ENCODE measurements around the gene DBP.
"Not testable (repeated sequence)": the region's sequence is repeated elsewhere in the genome, so short reads cannot be mapped to it uniquely, and the experiment has no call there.

DBP gene

DNA sequence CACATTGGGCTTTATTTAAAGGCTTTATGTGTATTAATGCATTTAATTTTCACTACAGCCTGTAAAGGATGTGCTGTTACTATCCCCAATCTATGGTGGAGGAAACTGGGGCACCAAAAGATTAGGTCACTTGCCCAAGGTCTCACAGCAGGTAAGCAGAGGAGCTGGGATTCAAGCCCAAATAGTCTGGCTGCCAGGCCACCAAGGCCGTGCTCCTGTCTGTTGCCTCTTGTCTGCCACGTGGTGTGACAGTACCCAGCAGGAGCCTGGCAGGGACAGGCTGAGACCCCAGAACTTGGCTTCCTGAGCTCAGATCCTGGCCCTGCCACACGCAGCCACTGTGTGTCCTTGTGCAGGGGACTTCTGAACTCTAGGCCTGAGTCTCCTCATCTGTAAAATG lies 31.2 kb upstream of the DBP start:
- in situ Hi-C loops (cut with MboI; ENCODE audit: low sequenced_read_pairs), result no loop called here

DNA sequence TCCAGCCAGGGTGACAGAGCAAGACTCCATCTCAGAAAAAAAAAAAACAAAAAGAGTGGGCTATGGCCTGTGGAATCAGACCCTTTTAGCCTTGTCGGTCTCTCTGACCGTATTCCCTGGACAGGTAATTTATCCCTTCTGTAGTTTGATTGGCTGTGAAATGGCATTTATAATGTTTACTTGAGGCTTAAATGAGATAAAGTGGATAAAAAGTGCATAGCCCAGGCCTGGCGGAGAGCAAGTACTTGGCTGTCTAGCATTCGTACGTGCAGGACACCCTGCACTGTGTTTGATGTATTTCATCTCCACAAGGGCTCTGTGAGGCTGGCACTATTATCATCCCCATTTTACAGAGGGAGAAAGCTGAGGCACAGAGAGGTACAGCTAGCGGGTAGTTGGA lies 28.6 kb upstream of the DBP start:
- in situ Hi-C loops (cut with MboI; ENCODE audit: low sequenced_read_pairs), result no loop called here

DNA sequence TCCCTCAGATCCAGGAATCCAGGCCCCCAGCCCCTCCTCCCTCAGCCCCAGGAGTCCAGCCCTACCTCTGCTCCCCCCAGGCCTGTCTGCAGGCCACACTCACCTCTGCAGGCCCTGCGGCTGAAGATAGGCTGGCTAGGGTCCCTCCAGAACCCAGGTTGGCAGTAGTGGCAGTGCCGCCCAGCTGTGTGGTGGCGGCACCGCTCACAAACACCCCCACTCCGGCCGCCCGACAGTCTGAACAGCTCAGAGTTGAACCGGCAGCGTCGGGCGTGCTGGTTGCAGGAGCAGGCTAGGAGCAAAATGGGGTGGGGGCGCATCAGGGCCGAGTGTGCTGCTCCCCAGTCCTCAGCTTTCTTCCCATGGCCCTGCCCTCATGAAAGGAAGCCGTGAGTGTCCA lies 27.3 kb upstream of the DBP start:
- in situ Hi-C loops (cut with MboI; ENCODE audit: low sequenced_read_pairs), result no loop called here

DNA sequence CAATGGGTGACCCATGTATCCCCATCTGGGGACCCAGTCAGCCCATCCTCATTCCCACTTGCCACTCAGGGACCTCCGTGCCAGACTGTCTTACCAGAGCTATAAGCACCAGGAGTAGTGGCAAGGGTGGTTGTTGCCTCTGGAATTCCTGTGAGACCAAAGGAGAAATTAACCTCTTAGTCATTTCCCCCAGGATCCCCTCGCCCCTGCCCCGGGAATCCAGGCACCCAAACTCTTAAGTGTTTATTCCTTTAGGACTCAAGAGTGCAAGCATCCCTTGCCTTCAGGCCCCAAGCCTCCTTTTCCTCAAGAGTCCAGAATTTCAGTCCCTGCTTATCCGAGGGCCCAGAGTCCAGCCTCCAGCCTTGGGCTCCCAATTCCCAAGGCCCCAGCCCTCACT lies 26.5 kb upstream of the DBP start:
- in situ Hi-C loops (cut with MboI; ENCODE audit: low sequenced_read_pairs), result no loop called here

DNA sequence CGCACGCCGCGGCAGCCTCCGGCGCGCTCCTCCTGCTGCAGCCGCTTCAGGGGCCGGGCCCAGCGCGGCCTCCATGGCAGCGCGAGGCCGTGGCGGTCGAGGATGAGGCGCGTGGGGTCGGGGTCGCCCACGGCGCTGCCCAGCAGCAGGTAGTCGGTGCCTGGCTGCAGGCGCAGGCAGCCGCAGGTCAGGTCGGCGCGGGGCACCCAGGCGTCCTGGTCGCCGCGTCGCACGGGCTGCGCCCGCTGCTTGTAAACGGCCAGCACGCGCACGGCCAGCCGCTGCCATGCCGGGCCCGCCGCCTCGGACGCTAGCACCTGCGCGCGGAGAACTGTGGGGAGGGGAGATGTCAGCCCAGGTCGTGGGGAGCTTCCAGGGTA lies 24.5 kb upstream of the DBP start:
- in situ Hi-C loops (cut with MboI; ENCODE audit: low sequenced_read_pairs), result no loop called here

DNA sequence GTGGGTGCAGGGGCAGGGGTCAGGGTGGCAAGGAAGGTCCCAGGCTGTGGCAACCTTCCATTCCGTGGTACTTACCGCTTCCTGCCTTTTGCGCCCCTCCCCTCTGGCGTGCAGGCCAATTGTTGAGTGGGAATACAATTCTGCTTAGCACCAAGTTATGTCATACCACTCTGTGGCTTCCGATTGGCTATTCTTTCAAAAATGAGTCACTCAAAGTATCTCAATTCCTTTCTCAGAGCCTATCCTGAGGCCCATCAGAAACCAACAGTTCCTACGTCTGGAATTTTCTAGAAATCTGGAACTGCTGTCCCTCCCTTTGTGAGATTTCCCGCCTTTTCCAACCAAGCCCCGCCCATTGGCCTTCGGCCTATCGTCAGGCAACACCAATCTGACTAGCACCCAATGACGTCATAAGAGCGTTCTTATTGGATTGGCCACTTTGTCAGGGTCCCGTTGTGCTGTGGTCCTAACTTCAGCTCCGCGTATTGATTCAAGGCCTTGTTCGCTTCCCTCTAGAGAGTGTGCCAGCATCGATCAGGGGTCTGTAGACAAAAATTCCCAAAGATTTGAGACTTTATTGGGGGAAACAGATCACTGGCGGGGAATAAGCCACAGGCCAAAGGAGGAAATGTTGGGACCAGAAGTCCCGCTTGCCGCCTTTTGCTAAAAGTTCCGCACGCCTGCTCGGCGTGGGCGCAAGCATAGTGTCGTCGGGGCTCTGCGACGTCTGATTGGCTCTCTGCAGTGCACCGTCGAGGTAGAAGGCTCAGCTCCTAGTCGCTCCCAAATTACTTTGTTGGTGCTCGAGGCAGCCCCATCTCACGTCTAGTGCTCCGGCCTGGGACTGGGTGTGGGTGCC lies 23.9 kb upstream of the DBP start:
- in situ Hi-C loops (cut with MboI; ENCODE audit: low sequenced_read_pairs), result no loop called here

DNA sequence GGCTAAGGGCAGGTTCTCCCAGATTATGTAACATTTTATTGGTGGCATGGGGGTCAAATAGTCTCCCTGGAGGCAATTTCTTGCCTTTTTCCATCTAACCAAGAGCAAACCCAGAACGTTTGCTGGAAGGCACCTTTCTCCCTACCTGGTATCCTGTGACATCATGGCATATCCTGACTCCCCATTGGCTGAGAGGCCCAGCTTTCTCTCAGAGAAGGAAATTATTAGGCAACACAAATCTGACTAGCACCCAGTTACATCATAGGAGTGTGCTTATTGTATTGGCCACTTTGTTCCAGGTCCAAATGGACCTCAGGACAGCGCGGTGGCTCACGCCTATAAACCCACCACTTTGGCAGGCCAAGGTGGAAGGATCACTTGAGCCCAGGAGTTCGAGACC lies 22.6 kb upstream of the DBP start:
- in situ Hi-C loops (cut with MboI; ENCODE audit: low sequenced_read_pairs), result no loop called here

DNA sequence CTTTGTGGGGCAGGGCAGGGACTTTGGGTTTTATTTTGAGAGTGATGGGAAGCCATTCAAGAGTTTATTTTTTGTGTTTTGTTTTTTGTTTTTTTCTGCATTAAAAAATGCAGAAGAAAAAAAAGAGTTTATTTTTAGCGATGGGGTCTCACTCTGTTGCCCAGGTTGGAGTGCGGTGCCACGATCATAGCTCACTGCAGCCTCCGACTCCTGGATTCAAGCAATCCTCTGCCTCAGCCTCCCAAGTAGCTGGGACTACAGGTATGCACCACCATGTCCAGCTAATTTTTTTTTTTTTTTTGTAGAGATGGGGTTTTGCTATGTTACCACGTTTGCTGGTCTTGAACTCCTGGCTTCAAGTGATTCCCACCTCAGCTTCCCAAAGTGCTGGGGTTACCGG lies 21.3 kb upstream of the DBP start:
- in situ Hi-C loops (cut with MboI; ENCODE audit: low sequenced_read_pairs), result no loop called here

DNA sequence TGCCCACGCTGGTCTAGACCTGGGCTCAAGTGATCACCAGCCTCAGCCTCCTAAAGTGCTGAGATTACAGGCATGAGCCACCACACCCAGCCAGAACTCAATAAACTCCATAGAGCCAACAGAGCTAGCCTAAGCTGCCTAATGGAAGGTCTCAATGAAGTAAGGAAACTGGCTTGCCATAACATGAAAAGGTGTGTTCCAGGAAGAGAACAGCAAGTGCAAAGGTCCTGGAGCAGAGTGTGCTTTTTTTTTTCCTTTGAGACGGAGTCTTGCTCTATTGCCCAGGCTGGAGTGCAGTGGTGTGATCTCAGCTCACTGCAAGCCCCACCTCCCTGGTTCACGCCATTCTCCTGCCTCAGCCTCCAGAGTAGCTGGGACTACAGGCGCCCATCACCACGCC lies 20.6 kb upstream of the DBP start:
- in situ Hi-C loops (cut with MboI; ENCODE audit: low sequenced_read_pairs), result not testable (repeated sequence)

DNA sequence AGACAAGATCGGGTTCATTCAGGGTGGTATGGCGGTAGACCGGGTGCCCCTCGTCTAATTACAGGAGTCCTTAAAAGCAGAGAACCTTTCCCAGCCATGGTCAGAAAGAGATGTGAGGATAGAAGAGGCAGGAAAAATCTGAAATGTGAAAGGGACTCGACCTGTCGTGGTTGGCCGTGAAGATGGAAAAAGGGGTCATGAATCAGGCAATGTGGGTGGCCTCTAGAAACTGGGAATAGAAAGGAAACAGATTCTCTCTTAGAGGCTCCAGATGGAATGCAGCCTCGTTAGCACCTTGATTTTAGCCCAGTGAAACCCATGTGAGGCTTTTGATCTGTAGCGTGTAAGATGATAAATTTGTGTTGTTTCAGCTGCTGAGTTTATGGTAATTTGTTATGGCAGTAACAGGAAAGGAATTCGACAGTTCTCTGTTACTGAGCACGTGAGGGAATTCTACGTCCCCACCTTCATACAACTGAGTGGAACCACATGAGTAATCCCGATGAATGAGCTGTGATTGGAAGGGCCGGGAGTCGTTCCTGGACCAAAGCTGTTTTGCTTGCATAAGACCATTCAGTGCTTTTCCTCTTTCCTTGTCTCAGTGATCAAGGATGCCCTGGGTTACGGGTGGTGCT lies 19.8 kb upstream of the DBP start:
- in situ Hi-C loops (cut with MboI; ENCODE audit: low sequenced_read_pairs), result no loop called here

DNA sequence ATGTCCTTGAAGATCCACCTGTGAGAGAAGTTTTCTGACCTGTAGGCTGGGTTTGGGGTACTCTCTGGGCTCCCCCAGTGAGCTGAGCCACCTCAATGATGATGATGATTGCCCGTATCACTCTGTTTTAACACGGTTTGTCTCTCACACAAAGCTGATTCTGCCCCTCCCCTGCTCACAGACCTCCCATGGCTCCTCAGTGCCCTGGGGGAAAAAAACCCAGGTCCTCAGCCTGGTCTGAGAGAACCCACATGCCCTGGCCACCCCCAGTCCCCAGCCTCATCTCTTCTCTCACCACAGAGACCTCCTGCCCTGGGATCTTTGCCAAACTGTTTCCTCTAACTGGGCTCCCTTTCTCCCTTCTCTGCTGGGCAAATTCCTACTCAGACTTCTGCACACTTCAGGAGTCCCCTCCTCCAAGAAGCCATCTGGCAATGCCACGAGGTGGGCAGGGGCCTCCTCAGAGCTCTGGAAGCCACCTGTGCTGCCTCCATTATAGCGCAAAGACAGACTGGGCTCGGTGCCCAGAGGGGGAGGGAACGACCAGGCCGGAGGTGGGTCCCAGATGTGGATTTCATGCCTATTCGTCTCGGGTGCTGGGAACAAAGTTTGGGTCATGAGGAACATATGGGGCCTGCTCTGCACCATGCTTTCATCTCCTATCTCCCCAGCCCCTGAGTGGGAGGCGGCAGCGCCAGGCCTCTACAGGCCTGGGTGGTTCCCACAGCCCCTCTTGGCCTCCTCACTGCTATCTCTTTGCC lies 17.3 kb upstream of the DBP start:
- in situ Hi-C loops (cut with MboI; ENCODE audit: low sequenced_read_pairs), result no loop called here

DNA sequence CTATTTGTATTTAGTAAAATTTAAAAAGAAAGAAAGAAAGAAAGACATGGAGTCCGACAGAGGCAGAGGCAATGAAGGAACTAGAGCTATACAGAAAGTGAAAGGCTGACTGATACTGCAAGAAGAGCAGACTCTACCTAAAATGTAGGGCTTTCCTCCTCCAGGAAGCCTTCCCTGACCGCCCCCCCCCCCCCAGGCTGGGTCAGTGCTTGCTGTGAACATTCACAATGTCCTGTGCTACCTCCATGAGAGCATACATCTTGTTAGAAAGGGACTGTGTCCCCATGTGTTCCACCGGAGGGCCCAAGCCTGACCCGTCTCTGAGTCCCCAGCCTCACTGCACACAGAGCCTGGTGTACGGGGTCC lies 14.5 kb upstream of the DBP start:
- in situ Hi-C loops (cut with MboI; ENCODE audit: low sequenced_read_pairs), result no loop called here

DNA sequence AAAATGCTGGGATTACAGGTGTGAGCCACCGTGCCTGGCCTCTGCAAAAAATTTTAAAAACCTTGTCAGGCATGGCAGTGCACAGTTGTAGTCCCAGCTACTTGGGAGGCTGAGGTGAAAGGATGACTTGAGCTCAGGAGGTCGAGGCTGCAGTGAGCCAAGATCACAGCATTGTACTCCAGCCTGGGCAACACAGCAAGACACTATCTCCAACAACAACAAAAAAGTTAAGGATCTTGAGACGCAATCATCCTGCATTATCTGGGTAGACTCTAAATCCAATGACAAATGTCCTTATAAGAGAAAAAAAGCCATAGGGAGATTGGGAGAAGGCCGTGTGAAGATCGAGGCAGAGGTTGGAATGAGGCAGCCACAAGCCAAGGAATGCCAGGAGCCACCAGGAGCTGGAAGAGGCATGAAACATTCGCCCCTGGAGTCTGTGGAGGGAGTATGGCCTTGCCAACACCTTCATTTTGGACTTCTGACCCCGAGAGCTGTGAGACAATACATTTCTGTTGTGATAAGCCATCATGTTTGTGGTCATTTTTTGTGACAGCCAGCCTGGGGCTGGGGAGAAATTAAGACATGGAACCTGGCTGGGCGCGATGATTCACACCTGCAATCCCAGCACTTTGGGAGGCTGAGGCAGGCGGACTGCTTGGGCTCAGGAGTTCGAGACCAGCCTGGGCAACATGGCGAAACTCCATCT lies 13.9 kb upstream of the DBP start:
- in situ Hi-C loops (cut with MboI; ENCODE audit: low sequenced_read_pairs), result no loop called here

DNA sequence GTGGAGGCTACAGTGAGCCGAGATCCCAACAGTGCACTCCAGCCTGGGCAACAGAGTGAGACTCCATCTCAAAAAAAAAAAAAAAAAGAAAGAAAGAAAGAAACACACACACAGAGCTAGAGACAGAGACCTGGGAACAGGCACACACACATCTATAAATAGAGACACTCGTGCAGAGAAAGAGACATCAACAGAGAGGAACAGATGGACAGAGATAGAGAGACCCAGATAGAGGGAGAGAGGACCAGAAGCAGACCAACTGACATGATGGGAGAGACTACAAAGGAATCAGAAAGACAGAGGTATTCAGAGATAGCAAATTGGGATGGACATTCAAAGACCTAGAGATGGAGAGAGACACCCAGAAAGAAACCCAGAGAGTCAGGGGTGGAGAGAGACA lies 11.0 kb upstream of the DBP start:
- in situ Hi-C loops (cut with MboI; ENCODE audit: low sequenced_read_pairs), result no loop called here

DNA sequence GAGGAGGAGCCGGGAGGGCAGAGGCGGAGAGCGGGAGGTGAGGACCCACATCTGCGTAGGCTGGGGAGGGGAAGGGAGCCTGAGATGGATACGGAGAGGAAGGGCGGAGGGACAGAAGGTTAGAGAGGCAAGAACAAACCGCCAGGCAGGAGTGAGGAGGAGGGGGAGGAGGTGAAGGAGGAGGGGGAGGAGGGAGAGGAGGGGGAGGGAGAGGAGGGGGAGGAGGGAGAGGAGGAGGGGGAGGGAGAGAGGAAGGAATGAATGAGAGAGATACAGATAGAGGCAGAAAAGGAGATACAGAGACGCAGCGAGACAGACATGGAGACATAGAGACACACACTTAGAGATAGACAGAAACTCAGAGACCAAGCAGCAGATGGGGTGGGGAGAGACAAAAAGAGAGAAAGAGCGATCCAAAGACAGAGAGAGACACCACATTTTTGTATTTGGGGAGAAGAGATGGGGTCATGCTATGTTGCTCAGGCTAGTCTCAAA lies 9.6 kb upstream of the DBP start:
- in situ Hi-C loops (cut with MboI; ENCODE audit: low sequenced_read_pairs), result no loop called here

DNA sequence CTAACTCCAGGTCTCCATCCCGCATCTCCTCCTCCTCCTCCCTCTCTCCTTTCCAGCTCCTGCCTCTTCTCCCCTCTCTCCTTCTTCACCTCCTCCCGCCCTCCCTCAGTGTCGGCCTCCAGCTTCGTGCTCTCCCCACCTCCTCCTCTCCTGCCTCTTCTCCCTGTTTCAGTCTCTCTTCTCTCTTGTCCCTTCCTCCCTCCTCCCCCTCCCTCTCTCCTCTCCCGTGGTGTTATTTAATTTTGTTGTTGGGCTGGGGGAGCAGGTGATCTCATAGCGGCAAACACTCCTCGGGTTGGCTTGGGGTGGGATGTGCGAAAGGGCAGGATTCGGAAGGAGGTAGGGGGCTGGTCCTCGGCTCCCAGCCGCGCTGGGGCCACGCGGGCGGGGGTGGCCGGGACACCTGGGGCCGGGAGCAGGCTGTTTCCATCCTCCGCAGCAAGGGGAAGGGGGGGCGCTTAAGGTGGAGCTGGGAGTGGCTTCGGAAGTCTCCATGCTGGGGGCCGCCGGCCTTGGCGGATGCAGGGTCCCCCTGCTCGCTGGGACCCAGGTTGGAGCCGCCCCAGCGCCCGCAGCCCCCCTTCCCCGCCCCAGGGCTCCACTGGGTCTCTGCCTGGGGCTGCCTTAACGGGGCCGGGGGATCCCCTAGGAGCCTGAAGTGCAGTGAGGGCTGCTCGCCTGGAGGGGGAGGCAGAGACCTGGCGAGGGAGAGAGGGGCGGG lies 9.0 kb upstream of the DBP start, which contains the start of gene CA11:
Gene CA11 (minus strand): TSS at position 187 of the 721 bp plus-strand sequence. CDS start 555 bp downstream, outside the sequence.
- in situ Hi-C loops (cut with MboI; ENCODE audit: low sequenced_read_pairs), result no loop called here

DNA sequence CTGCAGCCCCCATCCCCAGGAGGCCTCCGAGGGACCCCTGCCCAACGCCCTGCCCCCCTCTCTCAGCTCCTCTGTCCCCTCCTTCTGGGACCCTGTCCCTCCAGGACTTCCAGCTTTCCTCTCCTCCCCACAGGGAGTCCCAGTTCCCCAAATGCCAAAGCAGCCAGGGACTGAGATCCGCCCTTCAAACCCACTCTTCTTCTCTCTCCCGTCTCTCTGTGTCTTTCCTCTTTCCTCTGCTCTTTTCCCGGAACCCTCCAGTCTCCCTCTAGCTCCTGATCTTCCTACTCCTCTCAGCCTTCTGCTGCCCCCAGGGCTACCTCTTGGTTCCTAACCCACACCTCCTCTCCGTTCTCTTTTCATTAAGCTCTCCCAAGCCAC lies 8.4 kb upstream of the DBP start:
- in situ Hi-C loops (cut with MboI; ENCODE audit: low sequenced_read_pairs), result no loop called here

DNA sequence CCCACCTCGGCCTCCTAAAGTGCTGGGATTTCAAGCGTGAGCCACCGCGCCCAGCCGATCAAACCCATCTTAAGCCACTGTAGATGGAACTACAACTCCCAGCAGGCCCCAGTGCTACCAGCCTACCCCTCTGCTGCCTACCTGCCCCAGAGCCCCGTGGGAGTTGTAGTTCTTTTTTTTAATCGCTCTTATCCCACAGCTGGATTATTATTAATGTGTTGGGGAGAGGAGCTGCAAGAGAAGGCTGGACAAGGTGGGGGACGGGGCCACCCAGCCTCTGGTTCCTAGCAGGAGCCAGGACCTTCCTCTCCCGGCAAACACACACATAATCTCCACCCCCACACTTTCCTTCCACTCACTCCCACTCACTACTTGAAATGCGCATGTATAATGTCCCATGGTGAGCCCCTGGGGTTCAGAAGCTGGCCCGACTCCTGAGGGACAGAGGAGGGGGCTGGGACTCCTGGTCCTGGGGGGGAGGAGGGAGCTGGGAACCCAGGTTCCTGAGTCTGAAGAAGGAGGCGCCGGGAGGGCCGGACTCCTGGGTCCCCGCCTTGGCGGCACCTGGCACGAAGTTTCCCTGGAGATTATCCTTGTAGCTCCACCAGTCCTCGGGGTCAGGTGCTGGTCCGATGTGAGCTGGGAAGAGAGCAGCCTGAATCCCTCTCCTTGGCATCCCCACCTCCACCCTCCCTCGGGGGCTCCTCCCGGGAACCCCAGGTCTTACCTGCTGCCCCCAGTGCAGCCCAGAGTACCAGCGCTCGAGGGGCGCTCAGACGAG lies 7.8 kb upstream of the DBP start:
- in situ Hi-C loops (cut with MboI; ENCODE audit: low sequenced_read_pairs), result no loop called here

DNA sequence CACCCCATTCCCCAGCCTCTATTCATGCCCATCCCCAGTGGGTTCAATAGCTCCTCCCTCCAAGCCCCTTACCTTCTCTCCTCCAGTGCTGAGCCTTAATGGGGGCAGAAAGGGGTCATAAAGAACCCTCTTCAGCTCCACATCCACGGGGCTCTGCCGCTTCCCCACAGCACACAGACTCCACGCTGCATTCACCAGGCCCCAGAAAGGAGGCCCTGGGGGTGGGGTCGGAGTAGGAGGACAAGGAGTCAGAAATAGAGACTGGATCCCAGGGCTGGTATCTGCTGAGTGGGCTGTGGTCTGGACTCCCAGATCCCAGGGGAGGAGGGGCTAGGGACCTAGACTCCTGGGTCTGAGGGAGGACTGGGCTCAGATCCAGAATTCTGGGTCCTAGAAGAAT lies 7.2 kb upstream of the DBP start:
- in situ Hi-C loops (cut with MboI; ENCODE audit: low sequenced_read_pairs), result no loop called here

DNA sequence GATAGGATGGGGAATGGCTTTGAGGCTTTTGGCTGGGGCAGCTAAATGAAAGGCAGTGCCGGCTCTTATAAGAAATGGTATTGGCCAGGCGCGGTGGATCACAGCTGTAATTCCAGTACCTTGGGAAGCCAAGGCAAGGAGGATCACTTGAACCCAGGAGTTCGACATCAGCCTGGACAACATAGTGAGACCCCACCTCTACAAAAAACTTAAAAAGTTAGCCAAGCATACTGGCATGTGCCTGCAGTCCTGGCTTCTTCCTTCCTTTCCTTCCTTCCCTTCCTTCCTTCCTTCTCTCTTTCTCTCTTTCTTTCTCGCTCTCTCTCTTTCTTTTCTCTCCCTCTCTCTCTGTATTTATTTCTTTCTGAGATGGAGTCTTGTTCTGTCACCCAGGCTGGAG lies 5.7 kb upstream of the DBP start:
- in situ Hi-C loops (cut with MboI; ENCODE audit: low sequenced_read_pairs), result no loop called here

Data from hTERT RPE-1 (cell line).